ENCODE measurements around the gene HSD17B2. TPM values are rescaled to one million over a fixed set of nuclear protein-coding genes. Genes with fewer than 3 reads are reported as not detected.

The HSD17B2 gene
- polyA plus RNA-seq, 1 of the 3 experiments (the other 2 are of a cell fraction) = not detected

DNA sequence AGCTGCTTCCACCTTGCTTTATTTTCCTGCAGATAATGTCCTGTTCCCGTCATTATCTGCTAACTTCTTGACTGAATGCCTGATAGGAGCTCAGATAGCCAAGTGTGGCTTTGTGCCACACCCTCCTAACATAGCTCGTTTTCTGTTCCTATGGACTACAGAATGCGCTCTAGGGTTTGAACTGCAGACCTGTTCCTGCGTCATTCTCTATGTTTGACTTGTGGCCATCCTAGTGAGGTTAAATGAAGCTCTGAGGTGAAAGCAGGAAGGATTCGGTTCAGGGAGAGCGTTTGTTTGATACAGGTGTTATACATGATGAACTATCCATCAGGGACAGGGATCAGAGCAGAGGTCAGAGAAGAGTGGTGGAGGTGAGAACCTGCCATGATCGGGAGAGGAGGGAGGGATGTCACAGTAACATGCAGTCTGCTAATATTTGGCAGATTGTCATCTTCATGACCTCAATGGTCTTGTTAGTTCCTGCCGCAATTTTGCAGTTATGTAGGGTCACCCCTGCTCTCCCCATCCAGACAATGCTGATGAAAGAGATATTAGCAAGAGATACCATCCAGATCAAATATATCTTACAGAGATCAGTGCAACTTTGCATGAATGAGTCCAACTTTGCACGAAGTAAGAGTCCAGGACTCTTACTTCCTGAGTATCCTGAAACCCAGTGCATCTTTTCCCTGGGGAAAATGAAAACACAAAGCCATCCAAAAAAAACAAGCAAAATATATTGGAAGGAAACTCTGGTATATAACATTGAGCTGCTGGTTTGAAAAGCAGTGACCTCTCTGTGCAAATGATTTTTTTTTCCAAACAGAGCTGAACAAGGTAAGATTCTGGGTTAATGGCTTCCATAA, 102.1 kb downstream of the HSD17B2 start:
- Histone ChIP-seq H3K9me3 (no peaks in the 10 kb centered on the region), H3K9me2 (no peaks in the 10 kb centered on the region), H3K79me2 (ENCODE audit: insufficient read depth) (no peaks in the 10 kb centered on the region), H4K20me1 (ENCODE audit: insufficient read depth) (no peaks in the 10 kb centered on the region), H3K4me1 (ENCODE audit: control insufficient read depth in 1 of 2, insufficient read depth in 2 of 2, low read depth in 1 of 2, low read length in 1 of 2) (no peaks in the 10 kb centered on the region), H3K4me3 (ENCODE audit: low read depth in 2 of 2, low read length in 1 of 2) (no peak overlapping the region; a peak in 1 of 4 replicates), H3K27me3 (ENCODE audit: insufficient read depth) (no peaks in the 10 kb centered on the region), H3F3A (replicated peaks; ENCODE audit: insufficient read depth) (no peaks in the 10 kb centered on the region), H2AFZ (ENCODE audit: low read depth) (no peak overlapping the region), H3K36me3 (replicated peaks in 1 of 2; ENCODE audit: control insufficient read depth in 1 of 2, insufficient read depth in 2 of 2, low read length in 1 of 2) (peaks cover 0 to 6% of the 10 kb centered on the region in 2 experiments), H3K4me2 (no peak overlapping the region), H3K9ac (no peak overlapping the region), H3K27ac (ENCODE audit: low read depth in 2 of 2, low read length in 1 of 2) (no peak overlapping the region)
- TF ChIP-seq RCOR1 (IDR thresholded peaks at IDR 0.05; ENCODE audit: low read length) (no peak), SMC3 (IDR thresholded peaks at IDR 0.05; ENCODE audit: low read depth, low read length) (no peak), GATA2 (CRISPR knock-in tag; IDR thresholded peaks at IDR 0.05) (no peak)
- CTCF ChIA-PET = no interaction called here
- 85% methylated on average over 9 of the region's 9 CpGs for WGBS (ENCODE audit: low lambda C conversion rate)
- no peak for DNase-seq
- POLR2A ChIA-PET = no interaction called here

DNA sequence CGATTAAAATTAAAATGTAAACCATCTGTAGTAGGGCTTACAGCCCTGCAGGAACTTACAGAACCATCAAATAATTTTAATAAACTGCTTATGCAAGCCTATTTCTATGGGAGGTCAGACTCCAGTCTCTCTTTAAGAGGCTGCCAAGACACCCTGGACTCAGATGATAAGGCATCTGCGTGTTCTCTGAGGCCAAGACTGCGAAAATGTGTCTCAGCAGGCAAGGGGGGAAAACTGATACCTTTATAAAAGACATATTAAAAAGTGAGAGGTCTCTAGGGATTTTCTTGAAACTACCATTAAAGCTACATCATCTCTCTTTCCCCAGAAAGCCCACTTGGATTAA, 102.7 kb downstream of the HSD17B2 start:
- ChIA-PET POLR2A (no interaction called here), CTCF (interaction anchor here (0.7 kb wide), 1 partner anchor 143 kb away, joined by 3 read pairs; no protein-coding TSS in a partner anchor)
- Histone ChIP-seq H3K27me3 (ENCODE audit: insufficient read depth) (no peaks in the 10 kb centered on the region), H3K9me3 (no peaks in the 10 kb centered on the region), H3K9ac (no peak overlapping the region), H3K36me3 (replicated peaks in 1 of 2; ENCODE audit: control insufficient read depth in 1 of 2, insufficient read depth in 2 of 2, low read length in 1 of 2) (peaks cover 0 to 6% of the 10 kb centered on the region in 2 experiments), H2AFZ (ENCODE audit: low read depth) (no peak overlapping the region), H3K27ac (ENCODE audit: low read depth in 2 of 2, low read length in 1 of 2) (no peak overlapping the region), H3F3A (replicated peaks; ENCODE audit: insufficient read depth) (no peaks in the 10 kb centered on the region), H3K4me3 (ENCODE audit: low read depth in 2 of 2, low read length in 1 of 2) (no peak overlapping the region), H3K79me2 (ENCODE audit: insufficient read depth) (no peaks in the 10 kb centered on the region), H3K4me2 (no peak overlapping the region), H3K4me1 (ENCODE audit: control insufficient read depth in 1 of 2, insufficient read depth in 2 of 2, low read depth in 1 of 2, low read length in 1 of 2) (no peaks in the 10 kb centered on the region), H3K9me2 (no peaks in the 10 kb centered on the region), H4K20me1 (ENCODE audit: insufficient read depth) (no peaks in the 10 kb centered on the region)
- DNase-seq = no peak
- whole genome bisulfite sequencing (ENCODE audit: low lambda C conversion rate) = 87% methylated on average over 3 of the region's 3 CpGs
- TF ChIP-seq SIN3A (IDR thresholded peaks at IDR 0.05; ENCODE audit: borderline replicate concordance, low read depth, low read length) (no peak), JUND (IDR thresholded peaks at IDR 0.05) (no peak), SMC3 (IDR thresholded peaks at IDR 0.05; ENCODE audit: low read depth, low read length) (no peak), MXI1 (IDR thresholded peaks at IDR 0.05; ENCODE audit: low read depth, low read length) (no peak), EZH2phosphoT487 (IDR thresholded peaks at IDR 0.05; ENCODE audit: borderline replicate concordance, low read depth) (no peak), TEAD4 (IDR thresholded peaks at IDR 0.05; ENCODE audit: borderline replicate concordance, insufficient read depth) (no peak), RXRA (IDR thresholded peaks at IDR 0.05; ENCODE audit: borderline replicate concordance, low read depth) (no peak), GATA2 (CRISPR knock-in tag; IDR thresholded peaks at IDR 0.05) (no peak), TAF1 (IDR thresholded peaks at IDR 0.05; ENCODE audit: borderline replicate concordance, low read depth, low read length) (no peak), NFIC (IDR thresholded peaks at IDR 0.05; ENCODE audit: borderline replicate concordance) (no peak), GABPA (IDR thresholded peaks at IDR 0.05; ENCODE audit: low read depth) (no peak), FOSL2 (IDR thresholded peaks at IDR 0.05; ENCODE audit: borderline replicate concordance, low read depth) (no peak)
- TF ChIP-seq, protein P1, sequence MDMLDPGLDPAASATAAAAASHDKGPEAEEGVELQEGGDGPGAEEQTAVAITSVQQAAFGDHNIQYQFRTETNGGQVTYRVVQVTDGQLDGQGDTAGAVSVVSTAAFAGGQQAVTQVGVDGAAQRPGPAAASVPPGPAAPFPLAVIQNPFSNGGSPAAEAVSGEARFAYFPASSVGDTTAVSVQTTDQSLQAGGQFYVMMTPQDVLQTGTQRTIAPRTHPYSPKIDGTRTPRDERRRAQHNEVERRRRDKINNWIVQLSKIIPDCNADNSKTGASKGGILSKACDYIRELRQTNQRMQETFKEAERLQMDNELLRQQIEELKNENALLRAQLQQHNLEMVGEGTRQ (IDR thresholded peaks at IDR 0.05; ENCODE audit: borderline replicate concordance, low read depth, low read length) = no peak
- TF ChIP-seq, protein P2, sequence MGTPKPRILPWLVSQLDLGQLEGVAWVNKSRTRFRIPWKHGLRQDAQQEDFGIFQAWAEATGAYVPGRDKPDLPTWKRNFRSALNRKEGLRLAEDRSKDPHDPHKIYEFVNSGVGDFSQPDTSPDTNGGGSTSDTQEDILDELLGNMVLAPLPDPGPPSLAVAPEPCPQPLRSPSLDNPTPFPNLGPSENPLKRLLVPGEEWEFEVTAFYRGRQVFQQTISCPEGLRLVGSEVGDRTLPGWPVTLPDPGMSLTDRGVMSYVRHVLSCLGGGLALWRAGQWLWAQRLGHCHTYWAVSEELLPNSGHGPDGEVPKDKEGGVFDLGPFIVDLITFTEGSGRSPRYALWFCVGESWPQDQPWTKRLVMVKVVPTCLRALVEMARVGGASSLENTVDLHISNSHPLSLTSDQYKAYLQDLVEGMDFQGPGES (IDR thresholded peaks at IDR 0.05; ENCODE audit: low read depth, low read length) = no peak

Measured in SK-N-SH (cell line).